ENCODE data around the gene MAP7D2.

MAP7D2 gene

DNA sequence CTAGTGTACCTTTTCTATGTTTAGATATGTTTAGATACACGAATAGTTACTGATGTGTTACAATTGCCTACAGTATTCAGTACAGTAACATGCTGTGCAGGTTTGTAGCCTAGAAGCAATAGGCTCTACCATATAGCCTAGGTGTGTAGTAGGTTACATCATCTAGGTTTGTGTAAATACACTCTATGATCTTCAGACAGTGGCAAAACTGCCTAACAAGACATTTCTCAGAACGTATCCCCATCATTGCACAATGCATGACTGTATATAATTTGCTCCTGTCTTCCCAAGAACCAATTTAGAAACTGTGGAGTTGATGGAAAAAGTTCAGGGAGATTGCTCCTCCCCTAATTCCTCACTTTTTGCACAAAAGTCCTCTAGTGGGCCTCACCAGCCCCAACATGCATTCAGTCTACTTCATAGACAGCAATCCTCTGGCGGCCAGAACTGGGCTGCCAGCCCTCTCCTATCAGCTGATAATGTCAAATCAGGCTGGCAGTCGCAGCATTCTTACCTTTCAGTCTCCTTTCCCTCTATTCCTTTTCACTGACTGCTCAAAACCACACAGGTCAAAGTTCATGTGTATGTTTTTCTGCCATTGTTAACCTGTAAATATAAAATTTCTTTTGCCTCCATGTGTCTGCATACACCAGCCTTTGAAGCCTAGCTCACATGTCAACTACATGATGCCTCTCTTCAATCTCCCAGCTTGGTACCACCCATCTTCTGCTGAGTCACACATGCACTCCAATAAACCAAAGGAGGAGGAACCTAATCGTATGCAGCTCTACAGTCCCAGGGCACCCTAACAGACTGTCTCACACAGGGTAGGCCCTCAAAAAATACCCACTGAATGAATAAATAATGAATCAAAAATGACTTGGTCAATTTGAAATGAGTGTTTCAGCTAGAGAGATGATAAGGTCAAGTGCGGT, 157.9 kb downstream of the MAP7D2 start:
- H3K4me1 ChIP-seq (ENCODE audit: control insufficient read depth, low read depth, low read length): no peaks in the 10 kb centered on the region
- peaks cover 16% of the 10 kb centered on the region for H3K9me3 ChIP-seq (ENCODE audit: control insufficient read depth, low read depth, low read length)
- H3K27ac ChIP-seq (ENCODE audit: low read length): no peak overlapping the region
- H3K9ac ChIP-seq (ENCODE audit: low read length): no peak overlapping the region
- no peak overlapping the region for H3K4me3 ChIP-seq (ENCODE audit: low read length)
- no peaks in the 10 kb centered on the region for H3K36me3 ChIP-seq (ENCODE audit: control insufficient read depth, low read depth, low read length)
- no peaks in the 10 kb centered on the region for H3K27me3 ChIP-seq (ENCODE audit: control insufficient read depth, insufficient read depth, low read length)

DNA sequence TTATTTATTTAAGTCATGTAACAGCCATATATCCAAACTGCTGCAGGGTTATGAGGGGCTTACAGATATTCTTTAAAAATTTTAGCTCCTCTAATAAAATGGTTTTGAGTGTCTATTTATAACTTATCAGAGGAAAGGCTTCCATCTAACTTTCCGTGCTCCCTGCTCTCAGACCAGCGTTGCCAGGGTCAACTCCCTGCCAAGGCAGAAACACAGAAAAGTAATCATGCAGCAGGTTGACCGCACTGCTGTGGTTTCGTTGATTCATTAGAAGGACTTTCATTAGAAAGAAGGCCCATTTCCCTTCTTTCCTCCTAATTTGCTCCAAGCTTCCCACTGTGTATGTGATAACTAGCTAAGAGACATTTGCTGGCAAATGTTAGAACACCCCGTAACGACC, 159.8 kb downstream of the MAP7D2 start:
- H3K4me1 ChIP-seq (ENCODE audit: control insufficient read depth, low read depth, low read length): no peaks in the 10 kb centered on the region
- H3K27me3 ChIP-seq (ENCODE audit: control insufficient read depth, insufficient read depth, low read length): no peaks in the 10 kb centered on the region
- no peak overlapping the region for H3K27ac ChIP-seq (ENCODE audit: low read length)
- no peaks in the 10 kb centered on the region for H3K36me3 ChIP-seq (ENCODE audit: control insufficient read depth, low read depth, low read length)
- H3K4me3 ChIP-seq (ENCODE audit: low read length): no peak overlapping the region
- no peak overlapping the region for H3K9ac ChIP-seq (ENCODE audit: low read length)
- H3K9me3 ChIP-seq (ENCODE audit: control insufficient read depth, low read depth, low read length): peaks cover 19% of the 10 kb centered on the region

Data from iPS-18a (cell line).